GM12801 (cell line): ENCODE measurements around the gene TPRA1.

Experiments used
- CTCF ChIP-seq: IDR thresholded peaks from one replicate; pipeline ENCODE4 v1.5.1; 2011; ENCODE audit warnings: control low read depth; ENCODE audit not compliant: insufficient read length; ENCODE audit errors: extremely low read depth

TPRA1 gene

GRCh38 chr3:127597020-127597771 lies 6.7 kb upstream of the TPRA1 start:
- TF ChIP-seq CTCF, result no peak

- no peak for TF ChIP-seq CTCF
Observed at GRCh38 chr3:127595303-127595702, 4.8 kb upstream of the TPRA1 start.

GRCh38 chr3:127593178-127593577 lies 2.6 kb upstream of the TPRA1 start:
- TF ChIP-seq CTCF, result no peak

GRCh38 chr3:127590282-127590592 lies 296 bp downstream of the TPRA1 start:
- TF ChIP-seq CTCF, result no peak

GRCh38 chr3:127589600-127590281 lies 792 bp downstream of the TPRA1 start:
- no peak for TF ChIP-seq CTCF

- TF ChIP-seq CTCF, result no peak
Observed at GRCh38 chr3:127588806-127589577, 1.5 kb downstream of the TPRA1 start.

GRCh38 chr3:127587876-127588275 lies 2.7 kb downstream of the TPRA1 start:
- TF ChIP-seq CTCF, result no peak
